Endothelial cell of umbilical vein (primary cell): Measurements from ENCODE around the gene SYTL5. TPM values are rescaled to one million over a fixed set of nuclear protein-coding genes. Genes with fewer than 3 reads are reported as not detected.

Experiments
- BruUV-seq: library from RNA; stranded (reverse); fragments of 400-500 nt; replicated peaks from 2 replicates; lab custom pipeline; 2021; lab: Mats Ljungman, UMichigan
- CTCF ChIA-PET: fragments of 300-600, 350-600 bp; sonication (Branson Sonifier 250); formaldehyde crosslinking; loops from one replicate; lab custom pipeline; 2021; ENCODE audit warnings: antibody characterized with exemption, inconsistent platforms; lab: Charles Lee
- POLR2A ChIA-PET: fragments of 300-600, 350-600 bp; sonication (Branson Sonifier 250); formaldehyde crosslinking; loops from one replicate; lab custom pipeline; 2021; ENCODE audit warnings: antibody characterized with exemption, inconsistent platforms; lab: Charles Lee
- DNase-seq: peaks from one replicate; pipeline ENCODE4 v3.0.0-alpha.2; 2011; ENCODE audit warnings: low read depth, low spot score
- FAIRE-seq: peaks from 2 replicates; lab custom pipeline; 2011; peaks lifted over from hg19 to GRCh38; lab: Jason Lieb, UNC
- H2AFZ ChIP-seq: 2 replicates; pipeline ENCODE4 v1.6.0; 2012; ENCODE audit warnings: low read depth, low read length, control low read depth, inconsistent platforms
- H3K27ac ChIP-seq: 2 replicates; pipeline ENCODE4 v1.5.1; 2011; ENCODE audit warnings: low read depth, mild to moderate bottlenecking, control low read depth, low read length, moderate library complexity; ENCODE audit not compliant: insufficient read depth
- H3K27me3 ChIP-seq, 2 experiments: 2 replicates each; pipeline versions ENCODE4 v1.6.0 to v1.6.1; 2011; ENCODE audit warnings: low read length in 2 of 2, mixed read lengths in 1 of 2; ENCODE audit not compliant: control insufficient read depth in 2 of 2, insufficient read depth in 2 of 2
- H3K36me3 ChIP-seq, 2 experiments: 2 replicates in 1 of 2; 3 replicates in 1 of 2; pipeline ENCODE4 v1.5.1; 2011; ENCODE audit warnings: low read length in 2 of 2, mild to moderate bottlenecking in 1 of 2, moderate library complexity in 1 of 2; ENCODE audit not compliant: control insufficient read depth in 2 of 2, insufficient read depth in 2 of 2; ENCODE audit errors: extremely low read depth in 1 of 2
- H3K4me1 ChIP-seq: 3 replicates; pipeline ENCODE4 v1.5.1; 2011; ENCODE audit warnings: mild to moderate bottlenecking, low read length; ENCODE audit not compliant: control insufficient read depth, insufficient read depth; ENCODE audit errors: extremely low read depth
- H3K4me2 ChIP-seq: 2 replicates; pipeline ENCODE4 v1.6.1; 2011; ENCODE audit warnings: low read length, control low read depth, mixed read lengths; ENCODE audit not compliant: insufficient read depth
- H3K4me3 ChIP-seq, 3 experiments: fragments of 200-600 bp in 1 of 3; sonication (generic), shearing (Covaris generic) in 1 of 3; replicated peaks in 1 of 3; 2 replicates each; pipeline ENCODE4 v1.5.1; 2011 to 2016; ENCODE audit warnings: control low read depth in 3 of 3, low read length in 3 of 3, mild to moderate bottlenecking in 2 of 3, inconsistent platforms in 1 of 3, low read depth in 1 of 3, moderate library complexity in 1 of 3; ENCODE audit not compliant: insufficient read depth in 1 of 3
- H3K79me2 ChIP-seq: 2 replicates; pipeline ENCODE4 v1.6.0; 2012; ENCODE audit warnings: low read length, inconsistent platforms; ENCODE audit not compliant: control insufficient read depth, insufficient read depth
- H3K9ac ChIP-seq: replicated peaks from 2 replicates; pipeline ENCODE3; 2011; ENCODE audit warnings: low read length, control low read depth; ENCODE audit not compliant: insufficient read depth; ENCODE audit errors: extremely low read depth
- H3K9me1 ChIP-seq: replicated peaks from 3 replicates; pipeline ENCODE4 v1.6.0; 2011; ENCODE audit warnings: mild to moderate bottlenecking, low read length; ENCODE audit not compliant: control insufficient read depth, insufficient read depth; ENCODE audit errors: extremely low read depth
- H3K9me3 ChIP-seq: replicated peaks from 2 replicates; pipeline ENCODE4 v1.5.1; 2012; ENCODE audit warnings: low read length, inconsistent platforms; ENCODE audit not compliant: control insufficient read depth, insufficient read depth
- H4K20me1 ChIP-seq: replicated peaks from 2 replicates; pipeline ENCODE3; 2011; ENCODE audit warnings: mild to moderate bottlenecking, low read length; ENCODE audit not compliant: control insufficient read depth, insufficient read depth; ENCODE audit errors: extremely low read depth
- EZH2 ChIP-seq: IDR thresholded peaks from 2 replicates; pipeline ENCODE4 v1.6.1; 2012; ENCODE audit warnings: borderline replicate concordance, low read depth, mild to moderate bottlenecking, moderate library complexity, low read length, inconsistent platforms; ENCODE audit not compliant: severe bottlenecking
- FOS ChIP-seq: IDR thresholded peaks from 2 replicates; pipeline ENCODE4 v1.6.1; 2011; ENCODE audit warnings: mild to moderate bottlenecking, low read length, moderate library complexity, borderline replicate concordance; ENCODE audit not compliant: insufficient read depth
- GATA2 ChIP-seq: IDR thresholded peaks from 2 replicates; pipeline ENCODE4 v1.7.0; 2011; ENCODE audit warnings: low read depth, mild to moderate bottlenecking, moderate library complexity, mixed read lengths, low read length; ENCODE audit not compliant: insufficient read length, insufficient read depth
- JUN ChIP-seq: IDR thresholded peaks from 2 replicates; pipeline ENCODE4 v1.6.1; 2011; ENCODE audit warnings: borderline replicate concordance, low read depth; ENCODE audit not compliant: insufficient read length, insufficient read depth
- MYC ChIP-seq: IDR thresholded peaks from one replicate; pipeline ENCODE4 v1.6.1; 2011; ENCODE audit warnings: mild to moderate bottlenecking, low read depth, low read length
- POLR2A ChIP-seq: IDR thresholded peaks from 2 replicates; pipeline ENCODE4 v1.6.1; 2012; ENCODE audit warnings: low read depth, mild to moderate bottlenecking, control low read depth, low read length
- POLR2AphosphoS5 ChIP-seq: IDR thresholded peaks from 2 replicates; pipeline ENCODE4 v1.6.1; 2012; ENCODE audit warnings: low read depth, mild to moderate bottlenecking, control low read depth, low read length, moderate library complexity; ENCODE audit not compliant: insufficient read depth
- dilution Hi-C: fragments of 300-500 bp; cut with MboI; formaldehyde crosslinking; loops from one replicate; pipeline ENCODE4 v1.15.0; 2019; ENCODE audit warnings: low sequenced_read_pairs; ENCODE audit not compliant: extremely low pct_ligation_motif_present
- intact Hi-C: fragments of 100-400 bp; cut with micrococcal nuclease; formaldehyde crosslinking; loops from one replicate; pipeline ENCODE4 v1.10.0; 2022
- polyA plus RNA-seq, 4 experiments: library from polyadenylated mRNA; depleted of rRNA in 3 of 4; stranded (reverse) in 3 of 4; unstranded in 1 of 4; fragments of >200 nt; gene quantifications; 2 replicates each; pipeline versions ENCODE4 v1.2.1 to v1.2.3, GENCODE V29; 2011 to 2012; ENCODE audit warnings: missing spikeins in 1 of 4
- total RNA-seq: library from RNA; stranded (reverse); gene quantifications from 2 replicates; pipeline ENCODE4 v1.2.3, GENCODE V29; 2021
- TF ChIP-seq, protein P1 (sequence below), 2 donors: IDR thresholded peaks; 1 replicate in 1 of 2; 2 replicates in 1 of 2; pipeline ENCODE4 v1.5.1; 2011; ENCODE audit warnings: low read length in 2 of 2, mild to moderate bottlenecking in 2 of 2, moderate library complexity in 2 of 2, control low read depth in 1 of 2, inconsistent platforms in 1 of 2, low read depth in 1 of 2; ENCODE audit not compliant: insufficient read depth in 1 of 2; ENCODE audit errors: extremely low read depth in 1 of 2
- TF ChIP-seq, protein P2 (sequence below): IDR thresholded peaks from 2 replicates; pipeline ENCODE4 v1.6.1; 2011; ENCODE audit not compliant: insufficient read depth, insufficient read length

The SYTL5 gene
- total and polyA plus RNA-seq, 2 donors (not counting 3 experiments of a cell fraction or from before 2014, with no cell fraction given): 0.01 TPM; not detected in 1

DNA sequence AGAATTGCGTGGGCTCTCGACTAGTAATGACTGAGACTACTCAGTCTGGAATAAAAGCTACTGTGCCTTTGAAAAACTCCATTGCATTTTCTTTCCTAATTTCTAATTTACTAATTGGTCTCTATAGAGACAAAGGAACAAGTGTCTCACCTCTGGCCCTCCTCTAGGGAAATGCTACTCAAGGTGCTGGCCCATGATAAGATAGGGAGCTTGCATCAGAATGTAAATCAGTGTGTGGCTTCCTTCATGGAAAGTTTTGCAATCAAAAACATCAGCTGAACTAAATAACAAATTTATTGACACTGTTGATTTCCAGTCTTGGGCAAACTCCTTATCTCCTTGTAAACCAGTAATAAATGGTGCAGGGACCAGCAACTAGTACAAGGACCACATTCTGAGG lies 132.5 kb downstream of the SYTL5 start:
- POLR2A ChIA-PET: no interaction called here
- FAIRE-seq: no peak
- Histone ChIP-seq H3K9ac (no peak overlapping the region), H4K20me1 (no peaks in the 10 kb centered on the region), H3K4me3 (no peak overlapping the region), H3K36me3 (no peaks in the 10 kb centered on the region), H3K79me2 (no peaks in the 10 kb centered on the region), H3K4me2 (no peak overlapping the region), H3K9me3 (no peaks in the 10 kb centered on the region), H3K9me1 (no peaks in the 10 kb centered on the region), H3K27ac (no peak overlapping the region), H3K4me1 (no peaks in the 10 kb centered on the region), H3K27me3 (no peaks in the 10 kb centered on the region), H2AFZ (no peak overlapping the region)
- CTCF ChIA-PET: no interaction called here
- TF ChIP-seq POLR2A (no peak), JUN (no peak), FOS (no peak), POLR2AphosphoS5 (no peak), MYC (no peak), GATA2 (no peak), EZH2 (no peak)
- TF ChIP-seq, protein P1, sequence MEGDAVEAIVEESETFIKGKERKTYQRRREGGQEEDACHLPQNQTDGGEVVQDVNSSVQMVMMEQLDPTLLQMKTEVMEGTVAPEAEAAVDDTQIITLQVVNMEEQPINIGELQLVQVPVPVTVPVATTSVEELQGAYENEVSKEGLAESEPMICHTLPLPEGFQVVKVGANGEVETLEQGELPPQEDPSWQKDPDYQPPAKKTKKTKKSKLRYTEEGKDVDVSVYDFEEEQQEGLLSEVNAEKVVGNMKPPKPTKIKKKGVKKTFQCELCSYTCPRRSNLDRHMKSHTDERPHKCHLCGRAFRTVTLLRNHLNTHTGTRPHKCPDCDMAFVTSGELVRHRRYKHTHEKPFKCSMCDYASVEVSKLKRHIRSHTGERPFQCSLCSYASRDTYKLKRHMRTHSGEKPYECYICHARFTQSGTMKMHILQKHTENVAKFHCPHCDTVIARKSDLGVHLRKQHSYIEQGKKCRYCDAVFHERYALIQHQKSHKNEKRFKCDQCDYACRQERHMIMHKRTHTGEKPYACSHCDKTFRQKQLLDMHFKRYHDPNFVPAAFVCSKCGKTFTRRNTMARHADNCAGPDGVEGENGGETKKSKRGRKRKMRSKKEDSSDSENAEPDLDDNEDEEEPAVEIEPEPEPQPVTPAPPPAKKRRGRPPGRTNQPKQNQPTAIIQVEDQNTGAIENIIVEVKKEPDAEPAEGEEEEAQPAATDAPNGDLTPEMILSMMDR (IDR thresholded peaks at IDR 0.05; ENCODE audit: extremely low read depth in 1 of 2, insufficient read depth in 1 of 2, low read depth in 1 of 2, low read length in 2 of 2): no peak
- TF ChIP-seq, protein P2, sequence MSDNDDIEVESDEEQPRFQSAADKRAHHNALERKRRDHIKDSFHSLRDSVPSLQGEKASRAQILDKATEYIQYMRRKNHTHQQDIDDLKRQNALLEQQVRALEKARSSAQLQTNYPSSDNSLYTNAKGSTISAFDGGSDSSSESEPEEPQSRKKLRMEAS: no peak
- BruUV-seq: no TSS peak
- peak; percentile 50 for DNase-seq
- intact Hi-C loops: no loop called here
- dilution Hi-C loops: no loop called here
